HL-60 (cell line): Measurements from ENCODE around the gene HOXB8.

Experiments used
- DNase-seq, 2 experiments: peaks; one replicate each; pipeline ENCODE4 v3.0.0-alpha.2; 2010 to 2020; ENCODE audit warnings: low read depth in 1 of 2, low spot score in 1 of 2
- H3K27ac ChIP-seq: fragments of 250-450 bp; sonication (Bioruptor Pico); replicated peaks from 2 replicates; pipeline ENCODE4 v1.5.1; 2020; ENCODE audit warnings: mild to moderate bottlenecking, moderate library complexity
- H3K27me3 ChIP-seq: fragments of 250-450 bp; sonication (Bioruptor Pico); 2 replicates; pipeline ENCODE4 v1.5.1; 2021; ENCODE audit warnings: mild to moderate bottlenecking, moderate library complexity; ENCODE audit not compliant: insufficient read depth, poor library complexity, severe bottlenecking
- H3K4me3 ChIP-seq: replicated peaks from 2 replicates; pipeline ENCODE4 v1.5.1; 2011; ENCODE audit warnings: mild to moderate bottlenecking, control low read depth, low read length; ENCODE audit not compliant: insufficient read depth
- CTCF ChIP-seq: IDR thresholded peaks from one replicate; pipeline ENCODE4 v1.5.1; 2011; ENCODE audit warnings: low read length, control low read depth, inconsistent platforms; ENCODE audit not compliant: insufficient read depth
- GABPA ChIP-seq: IDR thresholded peaks from 2 replicates; pipeline ENCODE4 v1.6.1; 2012; ENCODE audit warnings: low read depth
- POLR2AphosphoS5 ChIP-seq: IDR thresholded peaks from 2 replicates; pipeline ENCODE4 v1.6.1; 2012; ENCODE audit warnings: low read depth
- REST ChIP-seq: IDR thresholded peaks from 2 replicates; pipeline ENCODE4 v1.6.1; 2012; ENCODE audit warnings: low read depth; ENCODE audit not compliant: insufficient replicate concordance
- SPI1 ChIP-seq: IDR thresholded peaks from 2 replicates; pipeline ENCODE4 v1.6.1; 2012; ENCODE audit warnings: low read depth, mild to moderate bottlenecking, borderline replicate concordance

The HOXB8 gene

GRCh38 chr17:48606892-48607614 is 8.0 kb downstream of the HOXB8 start:
- TF ChIP-seq GABPA (no peak), REST (no peak), POLR2AphosphoS5 (no peak), SPI1 (no peak), CTCF (no peak)
- Histone ChIP-seq H3K27ac (no peak overlapping the region), H3K27me3 (peaks cover 71% of the 10 kb centered on the region)

GRCh38 chr17:48605991-48606891 is 8.9 kb downstream of the HOXB8 start:
- Histone ChIP-seq H3K27me3 (peaks cover 72% of the 10 kb centered on the region), H3K27ac (no peak overlapping the region), H3K4me3 (no peak overlapping the region)
- no peak for TF ChIP-seq SPI1
- no peak for TF ChIP-seq GABPA
- no peak for TF ChIP-seq POLR2AphosphoS5
- no peak for TF ChIP-seq REST
- no peak for TF ChIP-seq CTCF
- DNase-seq = no peak

More at GRCh38 chr17:48606892-48607614, 8.0 kb downstream of the HOXB8 start:
- no peak for DNase-seq
- no peak overlapping the region for H3K4me3 ChIP-seq

- Histone ChIP-seq H3K4me3 (no peak overlapping the region), H3K27me3 (peaks cover 69% of the 10 kb centered on the region), H3K27ac (no peak overlapping the region)
- DNase-seq = no peak
- TF ChIP-seq SPI1 = no peak
- no peak for TF ChIP-seq CTCF
These were observed 9.6 kb downstream of the HOXB8 start for GRCh38 chr17:48605409-48605919.
